ENCODE measurements around the gene MED25. TPM values are rescaled to one million over a fixed set of nuclear protein-coding genes. Genes with fewer than 3 reads are reported as not detected.

Gene MED25
- total RNA-seq, 4 donors from 2014 or later: 29.7 to 57.7 (median 41.8) TPM

DNA sequence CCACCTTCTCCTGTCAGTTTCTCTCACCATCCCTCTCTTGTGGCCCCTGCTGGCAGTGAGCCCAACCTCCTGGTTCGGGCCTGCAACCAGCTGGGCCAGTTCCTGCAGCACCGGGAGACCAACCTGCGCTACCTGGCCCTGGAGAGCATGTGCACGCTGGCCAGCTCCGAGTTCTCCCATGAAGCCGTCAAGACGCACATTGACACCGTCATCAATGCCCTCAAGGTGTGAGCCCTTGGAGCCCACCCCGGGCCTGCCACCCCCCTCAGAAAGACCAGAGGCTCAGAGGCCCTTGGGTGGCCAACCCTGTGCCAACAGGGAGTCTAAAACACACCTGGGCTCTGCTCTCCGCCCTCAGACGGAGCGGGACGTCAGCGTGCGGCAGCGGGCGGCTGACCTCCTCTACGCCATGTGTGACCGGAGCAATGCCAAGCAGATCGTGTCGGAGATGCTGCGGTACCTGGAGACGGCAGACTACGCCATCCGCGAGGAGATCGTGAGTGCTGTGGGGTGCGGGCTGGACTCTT is 18.8 kb upstream of the MED25 start:
- Histone ChIP-seq H3K27me3 (no peaks in the 10 kb centered on the region), H3K4me3 (no peak overlapping the region), H3K27ac (no peak overlapping the region), H3K4me1 (no peaks in the 10 kb centered on the region), H3K9me3 (no peaks in the 10 kb centered on the region), H3K36me3 (peaks cover 0 to 92% (median 0%) of the 10 kb centered on the region in 3 donors)
- TF ChIP-seq POLR2A (IDR thresholded peaks at IDR 0.05): no peak
- TF ChIP-seq, protein P1, sequence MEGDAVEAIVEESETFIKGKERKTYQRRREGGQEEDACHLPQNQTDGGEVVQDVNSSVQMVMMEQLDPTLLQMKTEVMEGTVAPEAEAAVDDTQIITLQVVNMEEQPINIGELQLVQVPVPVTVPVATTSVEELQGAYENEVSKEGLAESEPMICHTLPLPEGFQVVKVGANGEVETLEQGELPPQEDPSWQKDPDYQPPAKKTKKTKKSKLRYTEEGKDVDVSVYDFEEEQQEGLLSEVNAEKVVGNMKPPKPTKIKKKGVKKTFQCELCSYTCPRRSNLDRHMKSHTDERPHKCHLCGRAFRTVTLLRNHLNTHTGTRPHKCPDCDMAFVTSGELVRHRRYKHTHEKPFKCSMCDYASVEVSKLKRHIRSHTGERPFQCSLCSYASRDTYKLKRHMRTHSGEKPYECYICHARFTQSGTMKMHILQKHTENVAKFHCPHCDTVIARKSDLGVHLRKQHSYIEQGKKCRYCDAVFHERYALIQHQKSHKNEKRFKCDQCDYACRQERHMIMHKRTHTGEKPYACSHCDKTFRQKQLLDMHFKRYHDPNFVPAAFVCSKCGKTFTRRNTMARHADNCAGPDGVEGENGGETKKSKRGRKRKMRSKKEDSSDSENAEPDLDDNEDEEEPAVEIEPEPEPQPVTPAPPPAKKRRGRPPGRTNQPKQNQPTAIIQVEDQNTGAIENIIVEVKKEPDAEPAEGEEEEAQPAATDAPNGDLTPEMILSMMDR (IDR thresholded peaks at IDR 0.05): no peak
- peak in 1 of 3 donors; percentile 30 for DNase-seq

DNA sequence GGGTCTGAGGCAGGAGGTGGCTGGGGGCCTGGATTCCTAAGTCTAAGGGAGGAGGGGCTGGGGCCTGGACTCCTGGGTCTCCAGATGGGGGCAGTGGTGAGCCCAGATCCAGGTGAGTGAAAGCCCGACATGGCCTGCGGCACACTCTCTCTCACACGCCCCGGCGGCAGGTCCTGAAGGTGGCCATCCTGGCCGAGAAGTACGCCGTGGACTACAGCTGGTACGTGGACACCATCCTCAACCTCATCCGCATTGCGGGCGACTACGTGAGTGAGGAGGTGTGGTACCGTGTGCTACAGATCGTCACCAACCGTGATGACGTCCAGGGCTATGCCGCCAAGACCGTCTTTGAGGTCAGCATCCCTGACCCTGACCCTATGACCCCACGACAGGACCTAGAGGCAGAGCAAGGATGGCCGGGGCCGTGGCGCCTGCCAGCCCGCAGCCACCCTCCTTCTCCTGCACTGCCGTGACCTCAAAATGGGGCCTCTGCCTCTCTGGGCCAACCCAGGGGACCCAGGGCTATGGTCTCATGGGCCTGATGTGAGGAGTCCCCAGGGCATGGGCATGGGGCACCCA is 18.2 kb upstream of the MED25 start:
- TF ChIP-seq POLR2A (IDR thresholded peaks at IDR 0.05): no peak
- TF ChIP-seq, protein P1 (IDR thresholded peaks at IDR 0.05): peak in 1 of 6 experiments; percentile 5
- H3K36me3 ChIP-seq: peaks cover 0 to 91% (median 0%) of the 10 kb centered on the region in 3 donors

DNA sequence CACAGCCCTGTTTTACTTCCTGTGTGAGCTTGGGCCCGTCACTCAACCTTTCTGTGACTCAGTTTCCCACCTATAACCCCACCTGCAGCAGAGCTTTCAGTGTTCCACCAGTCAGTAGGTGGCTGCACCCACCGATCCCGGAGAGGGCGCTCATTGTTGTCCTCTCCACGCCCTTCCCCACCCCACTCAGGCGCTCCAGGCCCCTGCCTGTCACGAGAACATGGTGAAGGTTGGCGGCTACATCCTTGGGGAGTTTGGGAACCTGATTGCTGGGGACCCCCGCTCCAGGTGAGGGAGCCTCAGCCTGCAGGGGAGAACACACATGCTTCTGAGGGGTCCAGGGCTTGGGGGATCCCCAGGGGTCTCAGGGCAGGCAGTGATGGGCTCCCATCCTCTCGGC is 17.3 kb upstream of the MED25 start:
- H3K27me3 ChIP-seq: no peaks in the 10 kb centered on the region
- no peak overlapping the region for H3K27ac ChIP-seq
- peak in 1 of 3 donors; percentile 42 for DNase-seq
- no peak overlapping the region for H3K4me3 ChIP-seq
- no peaks in the 10 kb centered on the region for H3K4me1 ChIP-seq
- TF ChIP-seq POLR2A (IDR thresholded peaks at IDR 0.05): no peak
- TF ChIP-seq, protein P1 (IDR thresholded peaks at IDR 0.05): no peak
- H3K36me3 ChIP-seq: peaks cover 0 to 82% (median 0%) of the 10 kb centered on the region in 3 donors
- H3K9me3 ChIP-seq: no peaks in the 10 kb centered on the region

More for the DNA sequence above, 18.2 kb upstream of the MED25 start:
- no peak overlapping the region for H3K27ac ChIP-seq
- no peaks in the 10 kb centered on the region for H3K4me1 ChIP-seq
- H3K4me3 ChIP-seq: no peak overlapping the region
- H3K9me3 ChIP-seq: no peaks in the 10 kb centered on the region
- DNase-seq: peak in 1 of 3 donors; percentile 46
- H3K27me3 ChIP-seq: no peaks in the 10 kb centered on the region

DNA sequence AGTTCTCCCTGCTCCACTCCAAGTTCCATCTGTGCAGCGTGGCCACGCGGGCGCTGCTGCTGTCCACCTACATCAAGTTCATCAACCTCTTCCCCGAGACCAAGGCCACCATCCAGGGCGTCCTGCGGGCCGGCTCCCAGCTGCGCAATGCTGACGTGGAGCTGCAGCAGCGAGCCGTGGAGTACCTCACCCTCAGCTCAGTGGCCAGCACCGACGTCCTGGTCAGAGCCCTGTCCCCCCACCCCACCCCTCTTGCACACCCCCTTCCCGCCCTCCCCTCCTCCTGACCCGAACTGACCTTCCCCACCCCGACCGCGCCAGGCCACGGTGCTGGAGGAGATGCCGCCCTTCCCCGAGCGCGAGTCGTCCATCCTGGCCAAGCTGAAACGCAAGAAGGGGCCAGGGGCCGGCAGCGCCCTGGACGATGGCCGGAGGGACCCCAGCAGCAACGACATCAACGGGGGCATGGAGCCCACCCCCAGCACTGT is 16.6 kb upstream of the MED25 start:
- TF ChIP-seq POLR2A (IDR thresholded peaks at IDR 0.05): no peak
- TF ChIP-seq, protein P1 (IDR thresholded peaks at IDR 0.05): no peak

DNA sequence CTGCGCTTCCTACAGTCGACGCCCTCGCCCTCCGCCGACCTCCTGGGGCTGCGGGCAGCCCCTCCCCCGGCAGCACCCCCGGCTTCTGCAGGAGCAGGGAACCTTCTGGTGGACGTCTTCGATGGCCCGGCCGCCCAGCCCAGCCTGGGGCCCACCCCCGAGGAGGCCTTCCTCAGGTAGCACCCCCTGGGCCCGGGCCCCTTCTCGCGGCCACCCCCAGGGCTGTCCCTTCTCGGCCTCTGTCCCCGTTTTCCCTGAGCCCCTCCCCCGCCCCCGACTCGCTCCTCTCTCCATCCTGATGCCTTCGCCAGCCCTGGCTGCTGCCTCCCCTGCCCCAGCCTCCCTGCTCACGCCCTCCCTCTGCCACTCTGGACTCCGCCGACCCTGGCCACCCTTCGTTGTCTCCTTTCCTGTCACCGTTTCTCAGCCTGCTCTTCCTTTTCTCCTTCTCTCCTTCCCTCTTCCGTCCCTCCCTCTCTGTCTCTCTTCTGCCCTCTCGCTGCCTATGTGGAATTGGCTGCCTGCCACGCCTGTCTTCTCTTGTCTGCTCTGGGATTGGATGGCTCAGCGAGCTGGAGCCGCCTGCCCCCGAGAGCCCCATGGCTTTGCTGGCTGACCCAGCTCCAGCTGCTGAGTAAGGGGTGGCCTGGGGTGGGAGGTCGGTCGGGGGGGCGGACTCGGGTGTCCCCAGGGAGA is 16.0 kb upstream of the MED25 start:
- H3K27ac ChIP-seq: peak overlapping the region in 3 of 4 donors; percentile 4 to 39 (median 7)
- peaks cover 0 to 75% (median 0%) of the 10 kb centered on the region in 3 donors for H3K36me3 ChIP-seq
- peak overlapping the region; percentile 2 to 45 (median 15) for H3K4me3 ChIP-seq
- H3K4me1 ChIP-seq: no peaks in the 10 kb centered on the region
- H3K9me3 ChIP-seq: no peaks in the 10 kb centered on the region
- peak; percentile 49 to 84 (median 70) for DNase-seq
- TF ChIP-seq, protein P1 (IDR thresholded peaks at IDR 0.05): peak in 1 of 6 experiments; percentile 8
- TF ChIP-seq POLR2A (IDR thresholded peaks at IDR 0.05): no peak
- H3K27me3 ChIP-seq: no peaks in the 10 kb centered on the region

More for the DNA sequence above, 16.6 kb upstream of the MED25 start:
- Histone ChIP-seq H3K4me3 (peak overlapping the region in 3 of 4 donors; percentile 2 to 45 (median 24)), H3K4me1 (no peaks in the 10 kb centered on the region), H3K9me3 (no peaks in the 10 kb centered on the region), H3K36me3 (peaks cover 0 to 75% (median 0%) of the 10 kb centered on the region in 3 donors), H3K27ac (peak overlapping the region in 3 of 4 donors; percentile 4 to 39 (median 7)), H3K27me3 (no peaks in the 10 kb centered on the region)
- DNase-seq: peak in 1 of 3 donors; percentile 45

Data from Peyer's patch (tissue), 4 donors.